Uterus (tissue), 2 donors: Measurements from ENCODE around the gene BICD1.

ENCODE experiments used
- CTCF ChIP-seq, 4 experiments: fragments of 200-600 bp in 2 of 4; fragments of 450-650 bp in 2 of 4; sonication (generic) in 2 of 4; IDR thresholded peaks; one replicate each; pipeline ENCODE4 v1.5.1; 2016 to 2019; ENCODE audit warnings: antibody characterized with exemption in 4 of 4, mild to moderate bottlenecking in 2 of 4, moderate library complexity in 1 of 4
- POLR2A ChIP-seq, 2 donors: fragments of 450-650 bp; IDR thresholded peaks; one replicate each; pipeline ENCODE4 v1.6.1; 2016; ENCODE audit warnings: antibody characterized with exemption in 2 of 2, mild to moderate bottlenecking in 1 of 2, moderate library complexity in 1 of 2

- TF ChIP-seq CTCF (IDR thresholded peaks at IDR 0.05) (no peak), POLR2A (IDR thresholded peaks at IDR 0.05) (no peak)
These were observed 123.4 kb downstream of the BICD1 start for GRCh38 chr12:32229971-32230612.
